Stimulated activated naive CD4-positive, alpha-beta T cell treated with Interleukin-2 at 50 U/mL for 16 hours (primary cell): ENCODE measurements around the gene TMEM63B.
"Not testable (repeated sequence)": the region's sequence is repeated elsewhere in the genome, so short reads cannot be mapped to it uniquely, and the experiment has no call there.

Source experiments
- DNase-seq: peaks from one replicate; lab custom pipeline; 2025; lab: John Stamatoyannopoulos, UW

The TMEM63B gene

DNA sequence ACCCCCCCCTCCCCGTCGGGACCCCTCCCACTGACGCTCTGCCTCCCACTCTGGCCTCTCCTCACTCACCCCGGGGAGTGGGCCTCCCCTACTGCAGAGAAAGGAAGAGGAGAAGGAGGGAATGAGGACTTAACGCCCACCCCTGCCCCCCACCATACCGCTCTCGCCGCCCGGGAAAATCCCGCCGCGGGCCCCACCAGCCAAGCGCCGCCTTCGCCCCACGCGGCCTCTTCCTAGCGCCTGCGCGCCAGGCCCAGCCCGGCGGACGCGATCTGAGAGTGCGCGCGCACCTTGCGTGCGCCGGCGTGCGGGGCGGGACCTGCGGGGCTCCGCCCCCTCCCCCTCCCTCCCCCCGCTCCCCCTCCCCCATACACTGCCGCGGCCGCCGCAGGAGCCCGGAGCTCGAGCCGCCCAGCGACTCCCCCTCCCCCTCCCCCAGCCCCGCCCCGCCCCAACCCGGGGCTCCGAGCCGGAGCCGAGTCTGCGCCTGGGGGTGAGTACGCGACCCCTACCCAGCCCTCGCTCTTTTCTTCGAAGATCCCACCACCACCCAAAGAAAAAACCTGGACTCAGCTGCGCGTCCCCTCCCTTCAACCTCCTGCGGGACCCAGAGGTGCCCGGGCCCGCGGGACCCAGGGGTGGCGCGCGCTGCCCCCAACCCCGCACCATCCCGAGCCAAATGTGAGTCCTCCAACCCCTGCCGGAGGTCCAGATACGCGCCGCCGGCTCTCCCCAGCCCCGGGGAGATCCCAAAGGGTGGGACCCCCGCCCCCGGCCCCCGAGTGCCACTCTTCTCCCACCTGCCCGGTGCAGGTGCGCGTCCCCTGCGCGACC is at the start of gene TMEM63B, which contains the start of gene MRPL14:
TMEM63B (plus strand) TSS at position 369 of the 834 bp plus-strand sequence. CDS start 7,031 bp downstream, outside the sequence.
MRPL14 (minus strand) TSS at position 267 of the 834 bp plus-strand sequence. CDS start 10,841 bp downstream, outside the sequence.
- peak; percentile 87 for DNase-seq

DNA sequence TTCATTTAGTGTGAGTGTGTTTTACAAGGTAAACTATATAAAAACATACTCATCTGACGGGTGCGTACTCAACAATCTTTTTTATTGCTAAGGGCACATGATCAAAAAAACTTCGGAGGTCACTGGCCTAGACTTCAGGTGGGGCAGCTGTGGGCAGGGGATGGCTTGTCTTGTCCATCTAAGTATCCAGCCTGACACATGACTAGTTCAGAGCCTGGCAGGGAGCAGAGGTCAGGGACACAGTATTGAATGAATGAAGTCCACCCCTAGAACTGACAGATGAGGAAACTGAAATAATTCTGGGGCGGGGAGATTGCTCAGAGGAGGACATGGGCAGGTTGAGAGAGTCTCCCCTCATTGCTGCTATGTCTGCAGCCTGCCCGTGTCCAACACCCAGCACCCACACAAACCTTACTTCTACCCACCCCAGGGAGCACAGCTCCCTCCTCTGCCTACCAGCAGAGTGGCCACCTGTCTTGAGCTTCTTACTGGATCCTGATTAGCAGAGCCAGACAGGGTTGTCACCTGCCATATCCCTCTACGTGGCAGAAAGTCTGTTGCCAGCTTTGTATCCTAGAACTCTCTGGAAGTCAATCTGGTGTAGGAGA is 49.0 kb upstream of the TMEM63B start:
- DNase-seq = no peak

DNA sequence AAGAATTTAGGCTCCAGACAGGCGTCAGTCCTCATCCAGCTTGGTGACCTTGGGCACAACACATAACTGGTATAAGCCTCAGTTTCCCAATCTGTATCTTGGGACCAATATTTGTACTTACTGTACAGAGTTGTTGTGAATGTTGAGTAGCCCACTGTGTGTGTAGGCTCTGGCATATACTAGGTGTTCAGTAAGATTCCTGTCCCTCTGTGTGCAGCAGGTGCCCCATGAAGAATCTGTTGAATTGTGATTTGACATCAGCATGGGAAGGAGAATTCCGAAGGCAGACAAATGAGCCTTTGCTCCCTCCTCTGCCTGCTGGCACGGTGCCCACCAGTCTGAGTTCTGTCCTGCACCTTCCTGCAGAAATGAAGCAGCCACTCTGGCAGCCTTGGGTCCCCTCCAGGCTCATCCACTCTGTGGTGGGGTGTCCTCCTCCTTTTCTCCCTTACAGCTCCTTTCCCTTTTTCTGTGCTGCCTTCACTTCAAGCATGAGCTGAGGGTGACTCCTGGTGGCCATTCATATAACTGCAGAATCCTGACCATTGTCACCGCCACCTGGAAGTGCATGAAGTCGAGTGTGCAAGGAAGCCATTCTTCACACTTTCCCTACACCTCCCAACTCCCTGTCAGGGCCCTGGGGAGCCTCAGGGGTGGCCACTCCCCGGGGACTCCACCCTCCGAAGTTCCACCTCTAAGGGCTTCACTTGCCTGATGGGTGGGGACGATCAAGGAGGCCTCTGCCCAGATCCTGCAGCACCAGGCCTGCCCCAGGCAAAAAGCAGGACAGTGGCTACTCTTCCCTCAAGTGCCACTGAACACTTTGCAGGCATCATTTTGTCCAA is 48.3 kb upstream of the TMEM63B start:
- no peak for DNase-seq

DNA sequence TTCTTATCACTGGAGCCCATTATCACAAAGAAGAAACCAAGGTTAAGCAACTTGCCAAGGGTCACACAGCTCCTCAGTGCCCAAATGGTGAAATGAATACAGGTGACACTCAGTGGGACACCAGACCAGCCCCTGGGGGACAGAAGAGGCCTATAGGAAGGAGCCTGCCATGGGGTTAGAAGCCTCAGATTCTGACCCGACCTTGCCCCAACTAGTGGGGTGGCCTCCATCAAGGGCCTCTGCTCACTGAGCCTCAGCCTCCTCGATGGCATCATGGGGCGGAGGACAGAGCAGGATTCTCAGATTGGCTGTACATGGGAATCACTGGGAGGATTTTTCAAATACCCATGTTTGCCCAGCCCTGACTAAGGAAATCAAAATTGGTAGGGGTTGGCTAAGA is 47.7 kb upstream of the TMEM63B start:
- DNase-seq = no peak

DNA sequence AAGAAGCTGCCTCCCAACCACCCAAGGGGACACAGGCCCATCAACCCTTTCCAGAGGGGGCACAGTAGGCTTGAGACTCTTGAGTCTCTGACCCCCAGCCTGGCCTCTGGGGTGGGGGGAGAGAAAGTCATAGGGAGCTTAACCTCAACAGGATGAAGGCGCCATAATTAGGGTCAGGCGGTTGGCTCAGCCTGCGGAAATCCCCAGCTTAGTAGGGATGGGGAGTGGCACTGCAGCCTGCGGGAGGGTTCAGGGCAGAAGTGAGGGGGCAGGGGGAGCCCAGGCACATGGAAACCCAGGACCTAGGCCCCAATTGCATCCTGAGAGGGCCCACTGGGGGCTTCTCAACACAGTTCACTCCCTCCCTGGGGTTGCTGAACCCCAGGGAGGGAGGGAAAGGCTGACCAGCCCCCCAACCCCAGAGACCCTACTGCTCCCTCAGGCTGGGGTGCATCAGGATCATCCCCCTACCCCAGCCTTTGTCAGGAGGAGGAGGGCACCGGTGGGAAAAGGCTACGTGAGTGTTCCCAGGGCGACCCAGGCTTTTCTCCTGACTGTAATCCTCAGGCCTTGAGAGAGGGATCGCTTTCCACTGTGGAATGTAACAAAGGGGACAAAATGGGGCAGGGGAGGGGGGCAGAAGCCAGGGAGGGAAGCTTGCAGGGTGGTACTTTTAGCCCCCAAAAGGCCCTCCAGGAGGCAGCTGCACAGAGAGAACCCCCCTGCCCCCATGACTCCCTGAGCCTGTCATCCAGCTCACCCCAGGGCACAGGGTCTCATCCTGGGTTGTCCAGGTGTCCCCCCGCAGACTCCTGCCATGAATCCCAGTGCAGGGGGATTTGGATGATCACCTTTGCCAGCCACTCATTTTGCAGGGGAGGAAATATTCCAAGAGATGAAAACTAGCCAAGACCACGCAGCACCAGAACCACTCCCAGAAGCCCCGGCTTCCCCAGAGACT is 46.5 kb upstream of the TMEM63B start:
- no peak for DNase-seq

DNA sequence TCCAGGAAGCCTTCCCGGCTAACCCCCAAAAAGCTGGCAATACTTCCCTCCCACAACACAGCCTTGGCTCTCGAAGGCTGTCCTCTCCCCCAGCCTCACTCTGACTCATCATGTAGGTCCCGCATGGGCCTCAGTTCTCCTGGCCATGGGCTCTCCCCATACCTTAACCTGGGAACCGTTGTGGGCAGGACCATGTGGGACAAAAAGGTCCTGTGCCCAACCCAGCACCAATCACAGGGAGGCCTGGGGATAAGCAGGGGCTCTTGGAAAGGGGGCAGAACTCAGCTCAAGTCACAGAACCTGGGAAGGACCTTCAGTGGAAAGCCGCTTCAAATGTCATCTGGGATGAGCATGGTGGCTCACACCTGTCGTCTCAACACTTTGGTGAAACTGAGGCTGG is 45.6 kb upstream of the TMEM63B start:
- DNase-seq = no peak

DNA sequence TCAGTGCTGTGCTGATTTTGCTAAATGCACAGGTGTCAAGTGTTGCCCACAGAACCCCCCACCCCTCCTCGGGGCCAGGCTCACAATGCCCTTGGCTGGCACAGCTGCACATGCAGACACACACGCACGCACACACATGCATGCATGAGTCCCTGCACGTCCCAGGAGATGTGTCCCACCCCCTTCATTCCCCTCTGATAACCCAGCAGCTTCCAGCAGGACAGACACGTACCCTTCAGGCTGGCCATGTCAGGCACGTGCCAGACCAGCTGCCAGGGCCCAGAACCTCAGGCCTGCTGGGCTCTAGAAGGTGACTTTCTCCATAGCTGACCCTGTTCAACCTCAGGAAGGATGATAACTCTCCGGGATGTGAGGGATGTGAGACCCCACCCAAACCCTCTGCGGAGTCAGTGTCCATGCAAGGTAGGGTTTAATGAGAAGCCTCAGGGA is 44.5 kb upstream of the TMEM63B start:
- DNase-seq = no peak

DNA sequence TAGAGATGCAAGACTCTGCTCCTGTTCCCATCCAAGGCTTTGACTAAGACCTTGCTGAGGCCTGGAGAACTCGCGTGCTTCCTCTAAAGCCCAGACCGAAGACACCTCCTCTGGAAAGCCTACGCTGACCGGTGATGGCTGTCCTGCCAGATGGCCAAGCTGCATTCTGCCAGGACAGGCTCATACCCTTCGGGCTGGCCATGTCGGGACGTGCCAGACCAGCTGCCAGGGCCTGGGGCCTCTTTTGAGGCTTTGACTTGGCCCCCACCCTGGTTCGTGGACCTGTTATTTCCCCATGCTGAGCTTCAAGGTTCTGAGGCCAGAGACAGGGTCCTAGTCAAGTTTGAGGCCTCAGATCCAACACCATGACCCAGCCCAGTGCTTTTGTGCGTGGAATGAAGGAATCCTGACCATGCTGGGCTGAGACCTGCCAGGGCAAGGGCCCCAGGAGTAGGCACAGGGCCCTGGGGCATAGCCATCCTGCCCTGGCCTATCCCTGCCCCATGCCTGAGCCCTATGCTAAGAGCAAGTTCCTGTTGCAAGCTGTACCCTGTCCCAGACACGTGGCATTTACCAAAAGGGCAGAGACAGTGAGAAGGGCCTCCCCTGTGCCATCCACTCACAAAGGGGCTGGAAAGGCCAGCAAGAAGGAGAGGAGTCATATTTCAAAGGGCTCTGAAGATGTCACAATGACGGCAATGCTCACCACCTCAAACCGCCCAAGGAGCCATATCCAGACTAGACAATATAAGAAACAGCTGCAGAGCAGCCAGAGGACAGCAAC is 42.9 kb upstream of the TMEM63B start:
- DNase-seq = no peak

DNA sequence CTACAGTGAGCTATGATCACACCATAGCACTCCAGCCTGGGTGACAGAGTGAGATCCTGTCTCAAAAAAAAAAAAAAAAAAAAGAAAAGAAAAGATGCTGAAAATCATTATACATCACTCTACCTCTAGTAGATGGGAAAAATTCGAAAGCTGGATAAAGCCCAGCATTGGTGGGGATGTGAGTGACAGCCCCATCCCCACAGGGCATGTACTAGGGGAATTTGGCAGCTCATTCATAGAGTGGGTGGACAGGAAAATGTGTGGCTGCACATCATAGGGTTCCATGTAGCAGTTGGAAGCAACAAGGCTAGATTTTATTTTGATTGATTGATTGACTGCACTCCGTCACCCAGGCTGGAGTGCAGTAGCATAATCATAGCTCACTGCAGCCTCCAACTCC is 42.1 kb upstream of the TMEM63B start:
- DNase-seq = no peak

DNA sequence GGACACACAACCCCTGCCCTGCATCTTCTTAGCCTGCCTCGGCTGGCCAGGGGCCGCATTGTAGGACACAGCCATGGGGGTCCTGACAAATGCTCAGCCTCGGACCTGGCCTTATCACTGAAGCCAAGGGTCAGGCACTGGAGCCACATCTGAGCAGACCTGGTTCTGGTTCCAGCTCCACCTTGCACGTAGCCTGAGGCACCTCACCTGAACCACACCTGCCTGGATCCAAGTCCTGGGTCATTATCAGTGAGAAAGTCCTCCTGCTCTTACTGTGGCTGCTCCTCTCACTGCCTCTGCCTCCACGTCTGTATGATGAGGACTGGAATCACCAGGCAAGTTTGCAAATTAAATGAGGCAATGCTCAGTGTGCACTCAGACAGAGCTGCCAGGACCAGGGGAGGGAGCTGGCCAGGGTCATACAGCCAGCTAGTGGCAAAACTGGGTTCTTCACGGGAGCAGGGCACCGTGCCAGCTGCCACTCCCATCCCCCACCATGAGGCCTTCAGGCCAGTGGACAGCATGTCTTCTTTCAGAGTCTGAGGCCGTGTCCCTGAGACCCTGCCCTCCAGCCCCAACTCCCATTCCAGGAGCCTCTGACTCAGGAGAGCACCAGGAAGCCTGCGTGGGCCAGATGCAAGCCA is 40.3 kb upstream of the TMEM63B start:
- no peak for DNase-seq

DNA sequence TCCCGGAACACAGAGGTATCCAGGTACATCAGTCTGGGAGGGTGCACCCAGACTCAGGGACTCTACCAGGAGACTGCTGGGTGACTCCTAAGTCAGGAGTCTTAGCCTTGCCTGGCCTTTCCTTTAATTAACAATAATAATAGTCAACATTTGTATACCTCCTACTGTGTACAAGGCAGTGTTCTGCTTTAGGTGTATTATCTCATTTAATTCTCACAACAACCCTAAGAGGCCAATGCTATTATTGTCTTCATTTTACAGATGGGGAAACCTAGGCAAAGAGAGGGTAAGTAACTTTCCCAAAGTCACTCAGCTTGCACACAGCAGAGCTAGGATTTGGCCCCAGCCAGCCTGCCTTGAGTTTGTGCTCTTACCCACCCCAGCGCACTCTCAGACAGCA is 39.7 kb upstream of the TMEM63B start:
- DNase-seq = no peak

DNA sequence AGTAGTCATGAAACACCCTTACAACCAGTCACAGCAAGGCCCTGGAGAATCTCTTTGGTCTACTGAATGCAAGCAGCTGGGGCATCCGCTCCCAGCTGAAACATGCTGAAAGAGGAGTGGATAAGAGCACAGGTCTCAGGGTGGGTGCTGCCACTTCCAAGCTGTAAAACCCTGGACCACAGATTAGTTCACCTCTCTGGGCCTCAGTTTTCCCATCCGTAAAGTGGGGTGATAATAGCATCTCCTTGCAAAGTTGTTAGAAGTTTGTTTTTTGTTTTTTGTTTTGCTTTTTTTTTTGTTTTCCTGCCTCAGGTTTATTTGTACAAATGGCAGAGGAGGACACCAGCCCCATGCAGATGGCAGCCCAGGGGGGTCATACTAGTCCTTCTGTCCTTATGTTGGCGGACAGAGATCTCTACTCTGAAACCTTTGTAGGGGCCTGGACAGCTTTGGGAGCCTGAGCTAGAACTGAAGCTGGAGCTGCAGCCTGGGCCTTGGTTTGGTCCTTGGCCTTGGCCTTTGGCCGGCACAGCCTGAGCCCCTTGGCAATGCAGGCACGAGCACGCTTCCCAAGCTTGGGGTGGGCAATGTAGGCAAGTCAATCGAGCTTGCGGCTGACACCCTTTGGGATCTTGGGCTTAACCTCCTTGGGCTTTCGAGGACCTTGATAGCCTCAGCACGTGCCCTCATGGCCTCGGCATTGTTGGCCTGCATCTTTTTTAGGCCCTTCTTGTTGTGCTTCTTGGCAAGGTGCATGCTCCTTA is 38.3 kb upstream of the TMEM63B start:
- no peak for DNase-seq

DNA sequence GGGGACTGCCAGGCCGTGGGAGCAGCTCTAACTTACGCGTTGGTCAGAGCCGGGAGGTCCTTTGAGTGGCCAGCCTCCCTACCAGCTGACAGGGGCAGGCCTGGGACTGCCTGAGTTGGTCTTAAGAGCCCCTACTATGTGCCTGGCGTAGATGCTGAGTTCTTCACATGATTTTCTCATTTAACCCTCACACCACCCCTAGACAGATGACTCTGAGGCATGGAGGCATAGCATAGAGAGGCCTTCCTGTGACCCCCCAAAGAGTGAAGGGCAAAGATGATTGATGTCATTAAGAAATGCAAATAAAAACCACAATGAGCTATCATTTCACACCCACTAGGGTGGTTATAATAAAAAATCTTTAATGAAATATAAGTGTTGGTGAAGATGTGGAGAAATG is 36.9 kb upstream of the TMEM63B start:
- no peak for DNase-seq

DNA sequence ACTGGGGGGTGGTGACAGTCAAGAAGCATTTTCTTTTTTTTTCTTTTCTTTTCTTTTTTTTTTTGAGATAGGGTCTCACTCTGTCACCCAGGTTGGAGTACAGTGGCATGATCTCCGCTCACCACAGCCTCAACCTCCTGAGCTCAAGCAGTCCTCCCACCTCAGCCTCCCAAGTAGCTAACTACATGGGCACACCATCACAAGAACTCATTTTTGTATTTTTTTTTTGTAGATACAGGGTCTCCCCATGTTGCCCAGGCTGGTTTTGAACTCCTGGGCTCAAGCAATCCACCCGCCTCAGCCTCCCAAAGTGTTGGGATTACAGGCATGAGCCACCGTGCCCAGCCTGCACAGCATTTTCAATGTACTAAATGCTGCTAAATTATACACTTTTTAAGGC is 36.0 kb upstream of the TMEM63B start:
- not testable (repeated sequence) for DNase-seq

DNA sequence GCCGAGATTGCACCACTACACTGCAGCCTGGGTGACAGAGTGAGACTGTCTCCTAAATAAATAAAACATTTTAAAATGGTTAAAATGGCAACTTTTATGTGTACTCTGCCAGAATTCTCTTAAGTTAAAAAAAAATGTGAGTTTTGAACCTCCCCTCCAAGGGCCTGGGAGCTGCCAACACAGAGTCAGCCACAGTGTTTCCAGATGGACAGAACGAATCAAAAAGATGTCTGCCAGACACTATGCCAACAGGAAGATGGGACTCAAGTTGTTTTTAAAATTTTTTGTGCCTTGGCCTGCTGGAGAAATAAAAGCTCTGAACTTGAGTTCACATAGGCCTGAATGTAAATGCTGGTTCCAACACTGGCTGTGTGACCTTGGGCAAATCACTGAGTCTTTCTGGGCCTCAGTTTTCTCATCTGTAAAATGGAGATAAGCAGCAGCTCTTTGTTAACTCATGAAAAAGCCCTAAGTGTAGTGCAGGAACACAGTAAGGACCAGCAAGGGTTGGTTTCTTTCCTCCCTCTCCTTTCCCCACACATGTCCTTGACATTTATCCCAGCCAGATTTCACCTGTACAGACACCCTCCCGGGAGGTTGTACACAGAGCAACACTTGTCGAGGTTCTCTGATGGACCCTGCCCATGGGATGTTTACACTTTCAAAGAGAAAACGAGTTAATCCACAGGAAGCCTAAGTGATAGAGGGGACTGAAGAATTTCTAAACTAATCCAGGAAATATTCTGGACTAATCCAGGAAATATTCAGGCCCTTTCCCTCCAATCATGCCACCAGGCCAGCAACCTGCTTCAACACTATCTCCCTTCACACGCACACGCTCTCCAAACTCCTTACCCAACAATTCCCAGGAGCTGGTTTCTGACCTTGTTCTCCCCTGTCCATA is 35.1 kb upstream of the TMEM63B start:
- DNase-seq = no peak

DNA sequence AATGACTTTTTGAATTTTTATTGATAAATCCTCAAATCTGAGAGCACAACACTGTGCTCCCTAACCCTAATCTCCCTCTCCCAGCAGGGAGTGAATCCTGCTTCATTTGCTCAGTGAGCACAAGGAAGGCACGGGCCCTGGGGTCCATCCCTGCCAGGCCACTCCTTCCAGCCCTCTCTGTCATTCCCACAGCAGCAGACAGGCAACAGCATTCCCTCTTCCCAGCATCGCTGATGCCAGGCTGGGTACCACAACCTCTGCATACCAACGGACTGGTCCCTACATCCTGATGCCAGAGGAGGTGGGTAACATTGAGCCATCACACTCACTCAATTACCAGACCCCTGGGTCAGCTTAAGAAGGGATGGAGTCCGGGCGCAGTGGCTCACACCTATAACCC is 34.3 kb upstream of the TMEM63B start:
- DNase-seq = no peak

DNA sequence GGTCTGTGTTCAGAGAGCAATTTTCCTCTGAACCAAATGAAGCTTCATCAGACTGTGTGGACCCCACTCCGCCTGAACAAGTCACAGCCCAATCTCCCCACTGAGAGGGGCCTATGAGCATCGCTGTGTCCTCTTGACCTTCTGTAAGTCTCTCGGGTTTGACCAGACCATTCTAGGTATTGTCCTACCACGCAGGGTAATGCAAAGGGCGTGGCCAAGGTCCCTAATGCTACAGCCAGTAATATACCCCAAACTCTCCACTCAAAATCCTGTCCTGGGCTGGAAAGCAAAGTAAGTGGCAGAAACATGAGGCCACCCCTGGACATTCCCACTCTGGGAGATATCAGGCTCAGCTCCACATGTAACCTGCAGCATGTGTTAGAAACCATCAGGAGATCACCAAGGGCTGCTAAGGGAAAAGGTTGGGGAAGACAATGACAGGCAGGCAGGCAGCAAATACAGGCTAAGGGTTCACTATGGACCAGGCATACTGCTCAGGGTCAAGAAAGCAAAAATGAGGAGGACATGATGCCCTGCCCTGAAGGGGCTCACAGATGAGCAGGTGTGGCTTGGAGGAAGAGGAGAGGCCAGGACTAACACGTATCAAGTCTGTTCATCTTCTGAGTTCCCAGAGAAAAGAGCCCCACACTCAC is 33.5 kb upstream of the TMEM63B start:
- no peak for DNase-seq
